Gastrocnemius medialis (tissue), 4 donors: Measurements from ENCODE around the gene CRISPLD2. TPM values are rescaled to one million over a fixed set of nuclear protein-coding genes. Genes with fewer than 3 reads are reported as not detected.

Experiments
- ATAC-seq, 2 donors: fragments of 150-250 bp; one replicate each; pipeline ENCODE4 v1.9.1; 2016
- DNase-seq, 2 donors: peaks; one replicate each; pipeline ENCODE4 v3.0.0-alpha.2; 2019
- H3K27ac ChIP-seq, 4 donors: fragments of 200-600 bp; sonication (generic); 1 replicate in 1 of 4; 2 replicates in 3 of 4; pipeline ENCODE4 v1.5.1; 2016 to 2018; ENCODE audit warnings: mild to moderate bottlenecking in 2 of 4, moderate library complexity in 1 of 4
- H3K27me3 ChIP-seq, 3 donors: fragments of 200-600 bp; sonication (generic) in 2 of 3; 1 replicate in 1 of 3; 2 replicates in 2 of 3; pipeline versions ENCODE4 v1.5.1 to v1.6.0; 2016 to 2019; ENCODE audit warnings: mild to moderate bottlenecking in 1 of 3, moderate library complexity in 1 of 3
- H3K36me3 ChIP-seq, 2 donors: fragments of 200-600 bp; sonication (generic) in 1 of 2; one replicate each; pipeline ENCODE4 v1.5.1; 2017 to 2018
- H3K4me1 ChIP-seq, 2 donors: fragments of 200-600 bp; sonication (generic) in 1 of 2; one replicate each; pipeline ENCODE4 v1.5.1; 2016 to 2017; ENCODE audit warnings: mild to moderate bottlenecking in 2 of 2
- H3K4me3 ChIP-seq, 4 donors: fragments of 200-600 bp; sonication (generic) in 3 of 4; 1 replicate in 1 of 4; 2 replicates in 3 of 4; pipeline ENCODE4 v1.5.1; 2016 to 2019; ENCODE audit warnings: mild to moderate bottlenecking in 2 of 4
- H3K9me3 ChIP-seq, 3 donors: fragments of 200-600 bp; sonication (generic) in 2 of 3; 1 replicate in 1 of 3; 2 replicates in 2 of 3; pipeline ENCODE4 v1.5.1; 2016 to 2019
- POLR2A ChIP-seq, 2 donors: fragments of 450-650 bp; IDR thresholded peaks; one replicate each; pipeline ENCODE4 v1.6.1; 2017; ENCODE audit warnings: antibody characterized with exemption in 2 of 2, mild to moderate bottlenecking in 2 of 2, moderate library complexity in 2 of 2
- in situ Hi-C, 4 donors: fragments of 200-750 bp; cut with MboI; loops; one replicate each; pipeline versions ENCODE4 v1.15.0 to v1.8.0; 2017; ENCODE audit warnings: low sequenced_read_pairs in 4 of 4
- intact Hi-C: fragments of 100-400 bp; cut with DNase I; formaldehyde crosslinking; loops from one replicate; pipeline ENCODE4 v1.15.1; 2023; ENCODE audit warnings: low total_unique reads
- total RNA-seq, 4 donors: library from RNA; depleted of rRNA; stranded (reverse); fragments of >200 nt; gene quantifications; one replicate each; pipeline versions ENCODE4 v1.1.0 to v1.2.3, GENCODE V29; 2016
- TF ChIP-seq, protein P1 (sequence below), 5 experiments: fragments of 450-650 bp in 3 of 5; fragments of 200-600 bp in 2 of 5; sonication (generic) in 2 of 5; IDR thresholded peaks in 4 of 5; conservative IDR thresholded peaks in 1 of 5; 1 replicate in 4 of 5; 2 replicates in 1 of 5; pipeline ENCODE4 v1.5.1; 2016 to 2019; ENCODE audit warnings: antibody characterized with exemption in 5 of 5, mild to moderate bottlenecking in 3 of 5, moderate library complexity in 3 of 5

Gene CRISPLD2
- total RNA-seq, 4 donors from 2014 or later, result 26.1 to 50.1 (median 39.0) TPM

DNA sequence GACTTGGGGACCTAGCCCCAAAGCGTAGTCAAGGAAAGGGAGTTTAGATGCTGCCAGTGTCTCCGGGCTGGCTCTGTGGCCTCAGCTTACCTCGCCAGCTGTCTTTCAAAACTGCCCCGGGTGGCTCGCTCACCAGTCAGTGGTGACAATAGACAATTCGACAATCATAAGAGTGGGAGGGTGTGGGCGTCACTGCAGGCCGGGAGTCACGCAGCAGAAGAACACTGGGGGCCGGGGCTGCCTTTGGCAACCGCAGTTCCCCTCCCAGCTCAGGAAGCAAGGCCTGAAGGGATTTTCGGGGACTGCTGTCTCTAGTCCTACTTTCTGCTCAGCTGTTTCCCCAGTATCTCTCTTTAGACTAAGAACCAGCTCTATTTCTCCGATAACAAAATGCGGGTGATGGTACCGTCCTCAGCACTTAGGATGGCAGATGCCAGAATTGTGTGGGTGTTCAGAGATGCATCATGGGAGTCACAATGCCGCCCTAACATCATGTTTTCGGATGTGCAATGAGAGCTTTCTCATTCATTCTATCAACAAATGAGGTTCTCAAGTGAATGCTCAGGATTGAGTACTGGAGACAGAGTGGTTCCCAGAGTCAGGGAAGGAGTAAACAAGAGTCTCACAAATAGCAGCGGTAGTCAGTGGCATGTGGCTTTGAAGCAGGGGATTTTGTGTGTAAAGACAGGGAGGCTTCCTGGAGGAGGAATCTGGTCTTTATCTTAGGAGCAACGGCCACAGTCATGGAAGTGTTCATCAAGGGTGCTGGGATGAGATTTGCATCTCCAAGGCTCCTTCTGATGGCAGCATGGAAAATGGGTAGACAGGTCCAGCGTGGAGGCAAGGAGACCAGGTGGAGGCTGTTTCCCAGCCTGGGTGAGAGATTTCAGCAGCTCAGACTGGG is 98.5 kb downstream of the CRISPLD2 start:
- H3K9me3 ChIP-seq, result no peaks in the 10 kb centered on the region
- H3K4me3 ChIP-seq, result no peak overlapping the region
- H3K36me3 ChIP-seq, result no peaks in the 10 kb centered on the region
- peaks cover 4 to 32% (median 10%) of the 10 kb centered on the region in 3 donors for H3K27me3 ChIP-seq
- DNase-seq (no peak), ATAC-seq (no peak)
- TF ChIP-seq, protein P1, sequence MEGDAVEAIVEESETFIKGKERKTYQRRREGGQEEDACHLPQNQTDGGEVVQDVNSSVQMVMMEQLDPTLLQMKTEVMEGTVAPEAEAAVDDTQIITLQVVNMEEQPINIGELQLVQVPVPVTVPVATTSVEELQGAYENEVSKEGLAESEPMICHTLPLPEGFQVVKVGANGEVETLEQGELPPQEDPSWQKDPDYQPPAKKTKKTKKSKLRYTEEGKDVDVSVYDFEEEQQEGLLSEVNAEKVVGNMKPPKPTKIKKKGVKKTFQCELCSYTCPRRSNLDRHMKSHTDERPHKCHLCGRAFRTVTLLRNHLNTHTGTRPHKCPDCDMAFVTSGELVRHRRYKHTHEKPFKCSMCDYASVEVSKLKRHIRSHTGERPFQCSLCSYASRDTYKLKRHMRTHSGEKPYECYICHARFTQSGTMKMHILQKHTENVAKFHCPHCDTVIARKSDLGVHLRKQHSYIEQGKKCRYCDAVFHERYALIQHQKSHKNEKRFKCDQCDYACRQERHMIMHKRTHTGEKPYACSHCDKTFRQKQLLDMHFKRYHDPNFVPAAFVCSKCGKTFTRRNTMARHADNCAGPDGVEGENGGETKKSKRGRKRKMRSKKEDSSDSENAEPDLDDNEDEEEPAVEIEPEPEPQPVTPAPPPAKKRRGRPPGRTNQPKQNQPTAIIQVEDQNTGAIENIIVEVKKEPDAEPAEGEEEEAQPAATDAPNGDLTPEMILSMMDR (IDR thresholded peaks at IDR 0.05 in 4 of 5, conservative IDR thresholded peaks at IDR 0.05 in 1 of 5), result no peak
- no peak for TF ChIP-seq POLR2A (IDR thresholded peaks at IDR 0.05)
- no peak overlapping the region for H3K27ac ChIP-seq
- intact Hi-C loops, result no loop called here
- peaks cover 17 to 29% of the 10 kb centered on the region in 2 donors for H3K4me1 ChIP-seq
- in situ Hi-C loops, result no loop called here

DNA sequence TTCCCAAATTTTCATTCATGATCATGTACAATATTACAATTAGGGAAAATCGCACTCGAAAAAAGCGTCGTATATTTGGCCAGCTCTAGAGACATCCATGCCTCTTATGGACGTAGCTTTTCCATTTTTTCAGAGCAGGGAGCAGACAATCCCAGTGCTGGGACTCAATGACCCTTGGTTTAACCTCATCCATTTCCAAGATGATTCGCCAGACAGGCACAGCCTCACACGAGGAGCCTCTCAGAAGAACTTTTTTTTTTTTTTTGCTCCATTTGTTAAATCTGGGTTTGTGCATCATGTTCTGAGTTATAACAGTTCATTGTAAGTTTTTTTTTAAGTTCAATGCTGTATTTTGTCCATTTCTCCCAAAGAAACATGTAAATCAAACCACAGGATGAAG is 99.5 kb downstream of the CRISPLD2 start:
- Histone ChIP-seq H3K36me3 (no peaks in the 10 kb centered on the region), H3K27ac (peak overlapping the region in 2 of 4 donors; percentile 5 to 20), H3K4me1 (peaks cover 21% of the 10 kb centered on the region in 2 donors), H3K4me3 (no peak overlapping the region), H3K27me3 (peaks cover 4 to 26% (median 10%) of the 10 kb centered on the region in 3 donors), H3K9me3 (no peaks in the 10 kb centered on the region)
- ATAC-seq (no peak), DNase-seq (no peak)
- in situ Hi-C loops (no loop called here), intact Hi-C loops (no loop called here)
- TF ChIP-seq, protein P1 (IDR thresholded peaks at IDR 0.05 in 4 of 5, conservative IDR thresholded peaks at IDR 0.05 in 1 of 5), result no peak
- TF ChIP-seq POLR2A (IDR thresholded peaks at IDR 0.05), result no peak

DNA sequence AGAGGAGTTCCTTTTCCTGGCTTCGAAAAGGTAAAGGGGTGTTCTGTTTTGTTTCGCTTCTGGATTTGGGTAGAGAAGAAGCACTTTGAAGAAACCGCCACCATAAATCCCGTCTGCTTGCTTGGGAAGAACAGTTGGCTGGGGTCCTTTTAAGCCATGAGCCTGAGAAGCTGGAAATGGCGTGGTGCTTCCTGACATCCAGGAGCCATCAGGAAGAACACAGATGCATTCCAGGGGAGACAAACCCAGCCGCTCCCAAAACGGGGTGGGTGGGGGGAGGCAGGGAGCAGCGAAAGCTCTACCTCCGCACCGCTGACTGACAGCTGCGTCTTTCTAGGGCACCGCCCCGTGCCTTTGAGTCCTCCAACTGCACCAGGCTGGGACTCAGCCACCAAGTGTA is 99.9 kb downstream of the CRISPLD2 start:
- DNase-seq (no peak), ATAC-seq (no peak)
- in situ Hi-C loops, result no loop called here
- H3K9me3 ChIP-seq, result no peaks in the 10 kb centered on the region
- intact Hi-C loops, result loop anchor here (10.0 kb wide), 1 partner anchor 85 kb away; no protein-coding TSS in a partner anchor
- TF ChIP-seq, protein P1 (IDR thresholded peaks at IDR 0.05 in 4 of 5, conservative IDR thresholded peaks at IDR 0.05 in 1 of 5), result no peak
- TF ChIP-seq POLR2A (IDR thresholded peaks at IDR 0.05), result no peak
- H3K36me3 ChIP-seq, result no peaks in the 10 kb centered on the region
- peak overlapping the region in 2 of 4 donors; percentile 5 to 20 for H3K27ac ChIP-seq
- H3K27me3 ChIP-seq, result peaks cover 4 to 22% (median 10%) of the 10 kb centered on the region in 3 donors
- no peak overlapping the region for H3K4me3 ChIP-seq
- H3K4me1 ChIP-seq, result peaks cover 21 to 26% of the 10 kb centered on the region in 2 donors

DNA sequence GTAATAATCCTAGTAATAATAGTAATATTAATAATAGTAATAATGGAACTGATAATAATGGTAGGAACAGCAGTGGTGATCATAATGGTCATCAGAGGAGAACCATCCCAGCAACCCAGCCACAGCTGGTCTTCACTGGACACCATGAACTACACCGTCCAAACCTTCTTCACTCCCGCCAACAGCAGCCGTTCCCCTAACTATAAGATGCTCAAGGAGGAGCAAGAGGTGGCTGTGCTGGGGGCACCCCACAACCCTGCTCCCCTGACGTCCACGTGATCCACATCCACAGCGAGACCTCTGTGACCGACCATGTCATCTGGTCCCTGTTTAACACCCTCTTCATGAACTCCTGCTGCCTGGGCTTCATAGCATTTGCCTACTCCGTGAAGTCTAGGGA is 100.5 kb downstream of the CRISPLD2 start:
- in situ Hi-C loops (no loop called here), intact Hi-C loops (loop anchor here (10.0 kb wide), 1 partner anchor 86 kb away; no protein-coding TSS in a partner anchor)
- H3K27ac ChIP-seq, result no peak overlapping the region
- no peaks in the 10 kb centered on the region for H3K36me3 ChIP-seq
- ATAC-seq, result no peak
- H3K27me3 ChIP-seq, result peaks cover 4 to 17% (median 4%) of the 10 kb centered on the region in 3 donors
- no peaks in the 10 kb centered on the region for H3K9me3 ChIP-seq
- peaks cover 25 to 26% of the 10 kb centered on the region in 2 donors for H3K4me1 ChIP-seq
- H3K4me3 ChIP-seq, result no peak overlapping the region
- no peak for TF ChIP-seq POLR2A (IDR thresholded peaks at IDR 0.05)
- TF ChIP-seq, protein P1 (IDR thresholded peaks at IDR 0.05 in 4 of 5, conservative IDR thresholded peaks at IDR 0.05 in 1 of 5), result no peak
- no peak for DNase-seq
